Measurements from ENCODE around the gene SLC50A1.

DNA sequence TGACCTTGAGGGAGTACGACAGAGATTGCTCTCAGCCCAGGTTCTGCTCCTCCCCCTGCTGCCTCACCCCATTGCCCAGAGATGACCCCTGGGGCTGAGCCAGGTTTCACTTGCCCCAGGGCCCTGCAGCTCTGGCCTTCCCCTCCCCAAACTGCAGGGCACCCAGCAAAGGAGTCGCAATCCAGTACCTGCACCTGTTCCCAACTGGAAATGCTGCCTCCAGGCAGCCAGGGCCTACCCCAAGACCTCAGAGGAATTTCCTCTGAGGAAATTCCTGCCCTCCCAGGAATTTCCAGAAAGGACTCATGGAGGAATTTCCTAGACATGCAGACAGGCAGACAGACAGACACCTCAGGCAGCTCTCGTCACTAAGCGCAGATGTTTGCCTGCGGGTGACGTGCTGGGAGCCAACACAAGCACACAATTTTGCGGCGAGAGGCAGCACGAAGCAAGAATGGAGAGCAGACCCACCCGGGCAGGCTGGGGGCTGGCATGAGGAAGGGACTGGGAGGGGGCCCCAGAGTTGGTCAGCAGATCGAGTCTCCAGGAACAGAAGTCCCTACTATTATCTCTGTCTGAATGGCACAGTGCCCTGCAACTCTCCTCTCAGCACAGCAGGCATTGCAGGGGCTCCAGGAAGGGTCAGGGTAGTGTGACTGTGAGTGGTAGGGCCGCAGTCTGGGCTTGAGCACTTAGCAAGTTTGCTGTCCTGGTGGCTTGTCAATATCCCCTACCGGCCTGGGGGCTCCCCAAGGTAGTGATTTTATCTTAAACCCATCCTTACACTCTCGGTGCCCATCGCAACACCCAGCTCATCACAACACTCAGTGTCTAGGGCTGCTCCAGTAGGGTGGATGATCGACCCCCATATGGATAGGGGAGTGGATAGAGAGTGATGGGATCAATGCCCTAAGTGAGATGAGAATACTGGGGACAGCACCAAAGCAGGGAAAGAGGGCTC lies 10.9 kb upstream of the SLC50A1 start:
- no peak for TF ChIP-seq YY1 (IDR thresholded peaks at IDR 0.05; ENCODE audit: insufficient read depth, insufficient read length)
- no peak for TF ChIP-seq ZNF274 (IDR thresholded peaks at IDR 0.05; ENCODE audit: low read depth, low read length)
